Measurements from ENCODE around the gene TMEM130.

Gene TMEM130

GRCh38 chr7:98872328-98872924, 2.6 kb upstream of the TMEM130 start:
- Mint-ChIP-seq H3K9me3 (no peaks in the 10 kb centered on the region), H3K27me3 (peaks cover 20 to 28% of the 10 kb centered on the region in 2 donors), H3K4me3 (no peak overlapping the region), H3K4me1 (ENCODE audit: low read depth in 2 of 2) (peaks cover 0 to 9% of the 10 kb centered on the region in 2 donors), H3K36me3 (ENCODE audit: insufficient read depth) (peaks cover 4% of the 10 kb centered on the region), H3K27ac (no peak overlapping the region)
- peak; percentile 35 for ATAC-seq (replicated peaks)
- peak in 1 of 3 experiments; percentile 20 for DNase-seq

- Mint-ChIP-seq H3K27ac (peak overlapping the region in 1 of 2 donors; percentile 39), H3K27me3 (peaks cover 20 to 30% of the 10 kb centered on the region in 2 donors), H3K4me1 (ENCODE audit: low read depth in 2 of 2) (peaks cover 0 to 9% of the 10 kb centered on the region in 2 donors), H3K36me3 (ENCODE audit: insufficient read depth) (no peaks in the 10 kb centered on the region), H3K4me3 (peak overlapping the region; percentile 74 to 80), H3K9me3 (no peaks in the 10 kb centered on the region)
- ATAC-seq (replicated peaks) (no peak), DNase-seq (no peak)
These were observed 1.1 kb upstream of the TMEM130 start for GRCh38 chr7:98870807-98871491.

DNA sequence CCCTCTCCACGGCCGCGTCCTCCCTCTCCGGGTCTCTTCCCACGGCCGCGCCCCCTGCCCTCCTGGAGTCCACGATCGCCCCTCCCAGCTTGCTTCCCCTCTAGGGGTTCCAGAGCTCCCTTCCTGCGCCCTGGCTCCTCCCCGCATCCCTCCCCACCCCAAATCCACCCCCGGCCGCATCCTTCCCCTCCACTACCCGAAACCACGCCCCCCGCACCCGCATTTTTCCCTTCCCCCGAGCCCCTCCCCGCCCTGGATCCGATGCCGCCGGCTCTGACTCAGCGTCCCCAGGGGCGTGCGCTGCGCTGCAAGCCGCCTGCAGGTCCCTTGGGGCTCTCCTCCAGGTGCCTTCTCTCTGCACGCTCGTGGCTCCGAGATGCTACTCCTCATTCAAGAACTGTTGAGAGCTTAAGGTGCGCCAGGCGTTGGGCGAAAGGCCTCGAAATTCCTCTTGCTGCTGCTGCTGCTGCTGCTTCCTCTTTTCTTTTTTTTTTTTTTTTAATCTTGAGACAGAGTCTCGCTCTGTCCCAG, 372 bp upstream of the TMEM130 start:
- DNase-seq = peak; percentile 9 to 37 (median 20)
- peak overlapping the region; percentile 74 to 80 for H3K4me3 Mint-ChIP-seq
- peaks cover 0 to 9% of the 10 kb centered on the region in 2 donors for H3K4me1 Mint-ChIP-seq (ENCODE audit: low read depth in 2 of 2)
- H3K27ac Mint-ChIP-seq = peak overlapping the region in 1 of 2 donors; percentile 39
- no peaks in the 10 kb centered on the region for H3K36me3 Mint-ChIP-seq (ENCODE audit: insufficient read depth)
- H3K27me3 Mint-ChIP-seq = peaks cover 20 to 23% of the 10 kb centered on the region in 2 donors
- peak; percentile 84 for ATAC-seq (replicated peaks)
- H3K9me3 Mint-ChIP-seq = no peaks in the 10 kb centered on the region

- Mint-ChIP-seq H3K27me3 (peaks cover 22 to 26% of the 10 kb centered on the region in 2 donors), H3K4me1 (ENCODE audit: low read depth in 2 of 2) (peaks cover 0 to 9% of the 10 kb centered on the region in 2 donors), H3K27ac (no peak overlapping the region), H3K36me3 (ENCODE audit: insufficient read depth) (no peaks in the 10 kb centered on the region), H3K9me3 (no peaks in the 10 kb centered on the region), H3K4me3 (peak overlapping the region in 1 of 2 donors; percentile 66)
- ATAC-seq (replicated peaks) (no peak), DNase-seq (no peak)
These were observed 702 bp downstream of the TMEM130 start for GRCh38 chr7:98869027-98869596.

DNA sequence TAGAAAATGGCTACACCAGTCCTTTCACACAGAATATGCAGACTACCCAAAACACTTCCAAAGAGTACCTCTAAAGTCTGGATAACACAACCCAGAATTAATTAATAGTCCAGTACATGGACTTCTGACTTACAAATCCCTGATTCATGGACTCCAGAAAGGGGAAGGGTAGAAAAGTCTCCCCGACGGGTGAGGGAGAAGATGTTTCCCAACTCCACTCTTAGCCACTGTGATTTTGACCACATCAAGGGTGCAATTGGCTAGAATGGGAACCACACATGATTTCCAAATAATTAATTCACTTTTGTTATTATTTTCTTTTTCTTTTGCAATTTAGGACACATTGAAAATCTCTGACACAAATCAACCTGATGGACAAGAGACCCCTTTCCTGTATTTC, 1.4 kb downstream of the TMEM130 start:
- DNase-seq (no peak), ATAC-seq (replicated peaks) (no peak)
- Mint-ChIP-seq H3K4me1 (ENCODE audit: low read depth in 2 of 2) (peaks cover 0 to 9% of the 10 kb centered on the region in 2 donors), H3K9me3 (no peaks in the 10 kb centered on the region), H3K36me3 (ENCODE audit: insufficient read depth) (no peaks in the 10 kb centered on the region), H3K27ac (no peak overlapping the region), H3K4me3 (no peak overlapping the region), H3K27me3 (peaks cover 22 to 31% of the 10 kb centered on the region in 2 donors)

DNA sequence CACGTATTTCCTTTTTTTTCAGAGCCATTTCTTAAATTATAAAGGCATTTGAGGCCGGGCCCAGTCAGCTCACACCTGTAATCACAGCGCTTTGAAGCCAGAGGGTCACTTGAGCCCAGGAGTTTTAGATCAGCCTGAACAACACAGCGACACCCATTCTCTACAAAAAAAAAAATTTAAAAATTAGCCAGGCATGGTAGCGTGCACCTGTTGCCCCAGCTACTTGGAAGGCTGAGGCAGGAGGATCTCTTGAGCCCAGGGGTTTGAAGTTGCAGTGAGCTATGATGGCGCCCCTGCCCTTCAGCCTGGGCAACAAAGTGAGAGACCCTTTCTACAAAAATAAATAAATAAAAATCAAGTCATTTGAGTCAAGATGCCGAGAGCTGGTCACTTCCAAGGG, 3.0 kb downstream of the TMEM130 start:
- Mint-ChIP-seq H3K27me3 (peaks cover 22 to 32% of the 10 kb centered on the region in 2 donors), H3K36me3 (ENCODE audit: insufficient read depth) (no peaks in the 10 kb centered on the region), H3K4me1 (ENCODE audit: low read depth in 2 of 2) (peaks cover 0 to 9% of the 10 kb centered on the region in 2 donors), H3K4me3 (no peak overlapping the region), H3K9me3 (no peaks in the 10 kb centered on the region), H3K27ac (no peak overlapping the region)
- ATAC-seq (replicated peaks) = no peak
- no peak for DNase-seq

DNA sequence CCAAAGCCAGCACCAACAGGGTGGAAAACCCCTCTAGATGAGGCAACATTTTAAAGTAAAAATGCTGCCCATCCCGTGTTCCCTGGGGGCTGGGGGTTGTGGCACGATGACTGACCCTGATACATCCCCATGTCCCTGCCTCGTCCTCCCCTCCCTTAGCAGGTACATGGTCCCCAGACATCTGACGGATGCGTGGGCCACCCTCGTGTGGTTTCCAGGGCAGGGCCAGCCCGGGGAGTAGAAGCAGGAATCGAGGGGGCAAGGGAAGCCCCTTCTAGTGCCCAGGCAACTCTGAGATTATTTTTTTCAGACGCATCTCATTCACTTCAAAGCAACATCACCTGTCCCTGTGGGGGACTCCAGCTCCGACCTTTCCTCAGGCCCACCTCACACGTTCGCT, 3.5 kb downstream of the TMEM130 start:
- no peak overlapping the region for H3K4me3 Mint-ChIP-seq
- no peak for DNase-seq
- no peak overlapping the region for H3K27ac Mint-ChIP-seq
- H3K36me3 Mint-ChIP-seq (ENCODE audit: insufficient read depth) = no peaks in the 10 kb centered on the region
- no peak for ATAC-seq (replicated peaks)
- peaks cover 0 to 9% of the 10 kb centered on the region in 2 donors for H3K4me1 Mint-ChIP-seq (ENCODE audit: low read depth in 2 of 2)
- H3K27me3 Mint-ChIP-seq = peaks cover 21 to 31% of the 10 kb centered on the region in 2 donors
- H3K9me3 Mint-ChIP-seq = no peaks in the 10 kb centered on the region

- Mint-ChIP-seq H3K9me3 (no peaks in the 10 kb centered on the region), H3K27me3 (peaks cover 19 to 27% of the 10 kb centered on the region in 2 donors), H3K4me3 (no peak overlapping the region), H3K4me1 (ENCODE audit: low read depth in 2 of 2) (no peaks in the 10 kb centered on the region), H3K27ac (no peak overlapping the region), H3K36me3 (ENCODE audit: insufficient read depth) (no peaks in the 10 kb centered on the region)
- ATAC-seq (replicated peaks) (no peak), DNase-seq (no peak)
These were observed 4.9 kb downstream of the TMEM130 start for GRCh38 chr7:98864731-98865453.

DNA sequence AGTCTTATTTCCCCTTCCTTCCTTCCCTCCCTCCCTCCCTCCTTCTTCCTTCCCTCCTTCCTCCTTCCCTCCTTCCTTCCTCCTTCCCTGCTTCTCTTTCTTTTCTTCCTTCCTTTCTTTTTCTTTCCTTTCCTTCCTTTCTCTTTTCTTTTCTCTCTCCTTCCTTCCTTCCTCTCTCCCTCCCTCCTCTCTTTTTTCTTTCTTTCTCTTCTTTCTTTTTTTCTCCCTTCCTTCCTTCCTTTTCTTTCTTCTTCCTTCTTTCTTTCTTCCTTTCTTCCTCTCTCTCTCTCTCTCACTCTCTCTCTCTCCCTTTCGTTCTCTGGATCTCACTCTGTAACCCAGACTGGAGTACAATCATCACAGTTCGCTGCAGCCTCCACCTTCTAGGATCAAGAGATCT, 6.2 kb downstream of the TMEM130 start:
- Mint-ChIP-seq H3K36me3 (ENCODE audit: insufficient read depth) (no peaks in the 10 kb centered on the region), H3K27ac (no peak overlapping the region), H3K4me1 (ENCODE audit: low read depth in 2 of 2) (no peaks in the 10 kb centered on the region), H3K27me3 (peaks cover 32 to 36% of the 10 kb centered on the region in 2 donors), H3K9me3 (no peaks in the 10 kb centered on the region), H3K4me3 (no peak overlapping the region)
- ATAC-seq (replicated peaks) (no peak), DNase-seq (no peak)

GRCh38 chr7:98862716-98863420, 6.9 kb downstream of the TMEM130 start:
- Mint-ChIP-seq H3K4me3 (no peak overlapping the region), H3K36me3 (ENCODE audit: insufficient read depth) (no peaks in the 10 kb centered on the region), H3K27me3 (peaks cover 34 to 36% of the 10 kb centered on the region in 2 donors), H3K27ac (no peak overlapping the region), H3K9me3 (no peaks in the 10 kb centered on the region), H3K4me1 (ENCODE audit: low read depth in 2 of 2) (no peaks in the 10 kb centered on the region)
- ATAC-seq (replicated peaks) (no peak), DNase-seq (no peak)

GRCh38 chr7:98862203-98862602, 7.6 kb downstream of the TMEM130 start:
- no peak for ATAC-seq (replicated peaks)

DNA sequence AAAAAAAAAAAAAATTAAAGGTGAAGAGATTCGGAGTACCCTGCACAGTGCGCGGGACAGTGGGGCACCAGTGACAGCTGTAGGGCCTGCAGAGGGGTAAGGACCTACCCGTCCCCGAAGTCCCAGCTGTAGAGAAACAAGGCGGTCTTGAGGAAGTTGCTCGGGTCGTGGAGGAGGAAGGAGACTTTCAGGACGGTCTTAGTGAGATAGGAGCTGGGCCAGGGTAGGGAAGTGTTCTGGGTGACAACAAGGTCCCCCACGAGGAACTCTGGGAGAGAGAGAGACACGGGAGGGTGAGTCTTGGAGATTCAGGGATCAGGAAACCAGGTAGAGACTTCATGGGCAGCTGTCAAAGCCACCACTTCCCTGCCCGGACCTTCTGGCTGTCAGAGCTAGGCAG, 9.7 kb downstream of the TMEM130 start:
- ATAC-seq (replicated peaks) = no peak
- no peak overlapping the region for H3K27ac Mint-ChIP-seq

More at GRCh38 chr7:98862203-98862602, 7.6 kb downstream of the TMEM130 start:
- no peaks in the 10 kb centered on the region for H3K4me1 Mint-ChIP-seq (ENCODE audit: low read depth in 2 of 2)
- DNase-seq = no peak
- no peaks in the 10 kb centered on the region for H3K9me3 Mint-ChIP-seq
- H3K36me3 Mint-ChIP-seq (ENCODE audit: insufficient read depth) = no peaks in the 10 kb centered on the region
- H3K4me3 Mint-ChIP-seq = no peak overlapping the region
- no peak overlapping the region for H3K27ac Mint-ChIP-seq
- H3K27me3 Mint-ChIP-seq = peaks cover 27 to 34% of the 10 kb centered on the region in 2 donors

More for the DNA sequence above, 9.7 kb downstream of the TMEM130 start:
- no peak for DNase-seq
- Mint-ChIP-seq H3K9me3 (no peaks in the 10 kb centered on the region), H3K4me3 (no peak overlapping the region), H3K27me3 (peaks cover 33 to 35% of the 10 kb centered on the region in 2 donors), H3K4me1 (ENCODE audit: low read depth in 2 of 2) (no peaks in the 10 kb centered on the region), H3K36me3 (ENCODE audit: insufficient read depth) (no peaks in the 10 kb centered on the region)

Data from effector memory CD8-positive, alpha-beta T cell (primary cell).